ENCODE results near the gene MFSD12. TPM values are rescaled to one million over a fixed set of nuclear protein-coding genes. Genes with fewer than 3 reads are reported as not detected.
A peak's percentile ranks its signal among the peaks of the same experiment; 100 is the strongest.

MFSD12 gene
- total RNA-seq, 1 donor from 2014 or later: 85.5 TPM

GRCh38 chr19:3547767-3548282, 9.6 kb downstream of the MFSD12 start:
- no peak for DNase-seq (ENCODE audit: extremely low spot score, unreplicated experiment)
- H3K27me3 Mint-ChIP-seq (ENCODE audit: unreplicated experiment): no peaks in the 10 kb centered on the region
- peaks cover 16% of the 10 kb centered on the region for H3K4me1 Mint-ChIP-seq (ENCODE audit: unreplicated experiment)
- no peak for TF ChIP-seq CTCF (IDR thresholded peaks at IDR 0.05)
- H3K27ac Mint-ChIP-seq (ENCODE audit: unreplicated experiment): no peak overlapping the region
- H3K9me3 Mint-ChIP-seq (ENCODE audit: unreplicated experiment): no peaks in the 10 kb centered on the region
- no peak overlapping the region for H3K4me3 Mint-ChIP-seq (ENCODE audit: unreplicated experiment)
- H3K36me3 Mint-ChIP-seq (ENCODE audit: unreplicated experiment): peaks cover 4% of the 10 kb centered on the region

GRCh38 chr19:3547301-3547731, 10.1 kb downstream of the MFSD12 start:
- Mint-ChIP-seq H3K27ac (ENCODE audit: unreplicated experiment) (no peak overlapping the region), H3K9me3 (ENCODE audit: unreplicated experiment) (no peaks in the 10 kb centered on the region), H3K36me3 (ENCODE audit: unreplicated experiment) (peaks cover 4% of the 10 kb centered on the region), H3K4me3 (ENCODE audit: unreplicated experiment) (no peak overlapping the region), H3K4me1 (ENCODE audit: unreplicated experiment) (peaks cover 14% of the 10 kb centered on the region), H3K27me3 (ENCODE audit: unreplicated experiment) (no peaks in the 10 kb centered on the region)
- peak; percentile 51 for TF ChIP-seq CTCF (IDR thresholded peaks at IDR 0.05)
- no peak for DNase-seq (ENCODE audit: extremely low spot score, unreplicated experiment)

GRCh38 chr19:3546119-3546518, 11.3 kb downstream of the MFSD12 start:
- Mint-ChIP-seq H3K4me3 (ENCODE audit: unreplicated experiment) (no peak overlapping the region), H3K9me3 (ENCODE audit: unreplicated experiment) (no peaks in the 10 kb centered on the region), H3K36me3 (ENCODE audit: unreplicated experiment) (peaks cover 4% of the 10 kb centered on the region), H3K27ac (ENCODE audit: unreplicated experiment) (no peak overlapping the region), H3K4me1 (ENCODE audit: unreplicated experiment) (peaks cover 9% of the 10 kb centered on the region), H3K27me3 (ENCODE audit: unreplicated experiment) (no peaks in the 10 kb centered on the region)
- TF ChIP-seq CTCF (IDR thresholded peaks at IDR 0.05): no peak
- DNase-seq (ENCODE audit: extremely low spot score, unreplicated experiment): no peak

- no peak for DNase-seq (ENCODE audit: extremely low spot score, unreplicated experiment)
- Mint-ChIP-seq H3K27ac (ENCODE audit: unreplicated experiment) (no peak overlapping the region), H3K27me3 (ENCODE audit: unreplicated experiment) (no peaks in the 10 kb centered on the region), H3K36me3 (ENCODE audit: unreplicated experiment) (peaks cover 4% of the 10 kb centered on the region), H3K4me3 (ENCODE audit: unreplicated experiment) (no peak overlapping the region), H3K4me1 (ENCODE audit: unreplicated experiment) (peaks cover 9% of the 10 kb centered on the region), H3K9me3 (ENCODE audit: unreplicated experiment) (no peaks in the 10 kb centered on the region)
- no peak for TF ChIP-seq CTCF (IDR thresholded peaks at IDR 0.05)
Measured at GRCh38 chr19:3545669-3546034, 11.7 kb downstream of the MFSD12 start.

GRCh38 chr19:3544742-3545668, 12.4 kb downstream of the MFSD12 start:
- peaks cover 9% of the 10 kb centered on the region for H3K4me1 Mint-ChIP-seq (ENCODE audit: unreplicated experiment)
- H3K27me3 Mint-ChIP-seq (ENCODE audit: unreplicated experiment): no peaks in the 10 kb centered on the region
- peak; percentile 94 for DNase-seq (ENCODE audit: extremely low spot score, unreplicated experiment)
- no peaks in the 10 kb centered on the region for H3K9me3 Mint-ChIP-seq (ENCODE audit: unreplicated experiment)
- H3K36me3 Mint-ChIP-seq (ENCODE audit: unreplicated experiment): peaks cover 4% of the 10 kb centered on the region
- H3K27ac Mint-ChIP-seq (ENCODE audit: unreplicated experiment): peak overlapping the region; percentile 27
- no peak overlapping the region for H3K4me3 Mint-ChIP-seq (ENCODE audit: unreplicated experiment)
- TF ChIP-seq CTCF (IDR thresholded peaks at IDR 0.05): peak; percentile 90
